GM19395 (cell line): ENCODE data around the gene C1orf174.

Source experiments
- ATAC-seq: cut with Tn5 transposase; IDR thresholded peaks from one replicate; pipeline ENCODE4 v1.9.1; 2021; ENCODE audit warnings: mild to moderate bottlenecking, moderate library complexity; ENCODE audit not compliant: unreplicated experiment

The C1orf174 gene

GRCh38 chr1:3841491-3841890 is 58.6 kb downstream of the C1orf174 start:
- ATAC-seq, result no peak
